H9 (cell line): Measurements from ENCODE around the gene NEK7. TPM values are rescaled to one million over a fixed set of nuclear protein-coding genes. Genes with fewer than 3 reads are reported as not detected.
A peak's percentile ranks its signal among the peaks of the same experiment; 100 is the strongest.

Experiments
- DNase-seq: peaks from one replicate; pipeline ENCODE4 v3.0.0-alpha.2; 2017
- H2AFZ ChIP-seq: one replicate; pipeline ENCODE4 v1.6.1; 2013; ENCODE audit warnings: mild to moderate bottlenecking, low read length, control low read depth, moderate library complexity
- H2AK5ac ChIP-seq: 2 replicates; pipeline ENCODE4 v1.6.1; 2013; ENCODE audit warnings: low read length, control low read depth, mixed read lengths; ENCODE audit not compliant: insufficient read length
- H2BK120ac ChIP-seq: one replicate; pipeline ENCODE4 v1.6.1; 2013; ENCODE audit warnings: low read depth, mild to moderate bottlenecking, low read length, control low read depth, inconsistent platforms; ENCODE audit not compliant: poor library complexity, severe bottlenecking
- H2BK12ac ChIP-seq: 2 replicates; pipeline ENCODE4 v1.6.1; 2013; ENCODE audit warnings: low read length, control low read depth, mixed read lengths, low read depth; ENCODE audit not compliant: insufficient read length
- H2BK15ac ChIP-seq: 2 replicates; pipeline ENCODE4 v1.6.1; 2013; ENCODE audit warnings: low read depth, low read length, control low read depth
- H2BK20ac ChIP-seq: one replicate; pipeline ENCODE4 v1.6.1; 2013; ENCODE audit warnings: low read depth, mild to moderate bottlenecking, low read length, control low read depth, inconsistent platforms; ENCODE audit not compliant: poor library complexity, severe bottlenecking
- H2BK5ac ChIP-seq: 2 replicates; pipeline ENCODE4 v1.6.1; 2013; ENCODE audit warnings: low read length, control low read depth, mixed read lengths; ENCODE audit not compliant: insufficient read length
- H3K14ac ChIP-seq: 2 replicates; pipeline ENCODE4 v1.6.1; 2013; ENCODE audit warnings: low read length, control low read depth; ENCODE audit not compliant: insufficient read depth
- H3K18ac ChIP-seq: 2 replicates; pipeline ENCODE4 v1.6.1; 2013; ENCODE audit warnings: low read depth, mild to moderate bottlenecking, mixed read lengths, low read length, control low read depth; ENCODE audit not compliant: insufficient read length
- H3K23ac ChIP-seq: 2 replicates; pipeline ENCODE4 v1.6.1; 2013; ENCODE audit warnings: low read length, control low read depth, mixed read lengths, low read depth; ENCODE audit not compliant: insufficient read length
- H3K23me2 ChIP-seq: 2 replicates; pipeline ENCODE4 v1.6.1; 2013; ENCODE audit warnings: low read depth, mild to moderate bottlenecking, mixed read lengths, low read length, control low read depth; ENCODE audit not compliant: insufficient read length, poor library complexity, severe bottlenecking
- H3K27ac ChIP-seq: 2 replicates; pipeline ENCODE4 v1.5.1; 2013; ENCODE audit warnings: low read length, control low read depth, mixed read lengths, low read depth; ENCODE audit not compliant: insufficient read length
- H3K27me3 ChIP-seq: 2 replicates; pipeline ENCODE4 v1.6.1; 2013; ENCODE audit warnings: low read length, control low read depth, inconsistent platforms; ENCODE audit not compliant: insufficient read depth
- H3K4ac ChIP-seq: 2 replicates; pipeline ENCODE4 v1.6.1; 2013; ENCODE audit warnings: low read depth, mild to moderate bottlenecking, control low read depth, inconsistent platforms, low read length, moderate library complexity
- H3K4me1 ChIP-seq: 2 replicates; pipeline ENCODE4 v1.6.1; 2013; ENCODE audit warnings: low read length, control low read depth, inconsistent platforms; ENCODE audit not compliant: insufficient read depth
- H3K4me2 ChIP-seq: 2 replicates; pipeline ENCODE4 v1.6.1; 2013; ENCODE audit warnings: low read length, control low read depth, mixed read lengths; ENCODE audit not compliant: insufficient read length, insufficient read depth
- H3K56ac ChIP-seq: 2 replicates; pipeline ENCODE4 v1.6.1; 2013; ENCODE audit warnings: low read depth, mild to moderate bottlenecking, mixed read lengths, low read length, control low read depth; ENCODE audit not compliant: insufficient read length
- H3K79me1 ChIP-seq: 2 replicates; pipeline ENCODE4 v1.6.1; 2013; ENCODE audit warnings: low read depth, mild to moderate bottlenecking, moderate library complexity, low read length, control low read depth, inconsistent platforms; ENCODE audit not compliant: insufficient read depth, poor library complexity, severe bottlenecking
- H3K79me2 ChIP-seq: 2 replicates; pipeline ENCODE4 v1.6.1; 2013; ENCODE audit warnings: low read length, control low read depth, inconsistent platforms; ENCODE audit not compliant: insufficient read depth
- H3K9ac ChIP-seq: 2 replicates; pipeline ENCODE4 v1.6.1; 2013; ENCODE audit warnings: low read length, control low read depth, mixed read lengths; ENCODE audit not compliant: insufficient read length; ENCODE audit errors: extremely low read depth
- H3K9me3 ChIP-seq: one replicate; pipeline ENCODE4 v1.6.1; 2013; ENCODE audit warnings: low read depth, low read length, inconsistent platforms; ENCODE audit not compliant: control insufficient read depth
- H3T11ph ChIP-seq: one replicate; pipeline ENCODE4 v1.6.1; 2013; ENCODE audit warnings: mild to moderate bottlenecking, low read length, control low read depth, inconsistent platforms
- H4K20me1 ChIP-seq: one replicate; pipeline ENCODE4 v1.6.1; 2013; ENCODE audit not compliant: control insufficient read depth, insufficient read length, insufficient read depth
- H4K5ac ChIP-seq: 2 replicates; pipeline ENCODE4 v1.6.1; 2013; ENCODE audit warnings: low read depth, mild to moderate bottlenecking, mixed read lengths, low read length, control low read depth; ENCODE audit not compliant: insufficient read length
- H4K8ac ChIP-seq: replicated peaks from 2 replicates; pipeline ENCODE4 v1.6.1; 2013; ENCODE audit warnings: low read length, control low read depth, mixed read lengths, low read depth; ENCODE audit not compliant: insufficient read length
- H4K91ac ChIP-seq: 2 replicates; pipeline ENCODE4 v1.6.1; 2013; ENCODE audit warnings: low read depth, mild to moderate bottlenecking, moderate library complexity, mixed read lengths, low read length, control low read depth; ENCODE audit not compliant: insufficient read length
- H3K27ac Mint-ChIP-seq, 3 experiments: 2 replicates in 2 of 3; 3 replicates in 1 of 3; pipeline ENCODE4 v1.8.0; 2020 to 2021; ENCODE audit warnings: mixed read lengths in 3 of 3, mild to moderate bottlenecking in 1 of 3, moderate library complexity in 1 of 3
- H3K27me3 Mint-ChIP-seq: 2 replicates; pipeline ENCODE4 v1.8.0; 2021; ENCODE audit warnings: low read depth, mild to moderate bottlenecking, moderate library complexity, mixed read lengths
- H3K36me3 Mint-ChIP-seq, 3 experiments: 2 replicates in 2 of 3; 3 replicates in 1 of 3; pipeline ENCODE4 v1.8.0; 2020 to 2021; ENCODE audit warnings: low read depth in 3 of 3, mixed read lengths in 3 of 3; ENCODE audit not compliant: insufficient read depth in 1 of 3
- H3K4me1 Mint-ChIP-seq, 2 experiments: 2 replicates each; pipeline ENCODE4 v1.8.0; 2020; ENCODE audit warnings: mixed read lengths in 2 of 2
- H3K4me3 Mint-ChIP-seq, 2 experiments: 2 replicates in 1 of 2; 3 replicates in 1 of 2; pipeline ENCODE4 v1.8.0; 2020 to 2021; ENCODE audit warnings: mild to moderate bottlenecking in 2 of 2, mixed read lengths in 2 of 2, moderate library complexity in 1 of 2
- H3K9me3 Mint-ChIP-seq, 2 experiments: 2 replicates in 1 of 2; 3 replicates in 1 of 2; pipeline ENCODE4 v1.8.0; 2020; ENCODE audit warnings: mild to moderate bottlenecking in 2 of 2, mixed read lengths in 2 of 2, moderate library complexity in 1 of 2
- CTCF ChIP-seq: fragments of 200-600 bp; sonication (generic); conservative IDR thresholded peaks from 3 replicates; pipeline ENCODE4 v1.8.0; 2021; ENCODE audit warnings: antibody characterized with exemption, mild to moderate bottlenecking
- WGBS: extraction: QIAGEN DNeasy Blood & Tissue Kit; methylation state at CpG from one replicate; pipeline ENCODE4 v1.1.7; 2013; ENCODE audit warnings: missing lambda C conversion rate, low lambda C conversion rate, mixed read lengths; ENCODE audit not compliant: insufficient read length; ENCODE audit errors: extremely low coverage; 5-methylcytosine and 5-hydroxymethylcytosine counted together
- total RNA-seq: library from RNA; stranded (reverse); gene quantifications from 2 replicates; pipeline ENCODE4 v1.2.1, GENCODE V29; 2021

The NEK7 gene
- total RNA-seq, 1 experiment from 2014 or later: 9.6 TPM

- H3K18ac ChIP-seq: no peak overlapping the region
- H2BK12ac ChIP-seq: no peak overlapping the region
- H3K27me3 ChIP-seq: no peaks in the 10 kb centered on the region
- no peaks in the 10 kb centered on the region for H3K23me2 ChIP-seq
- no peak overlapping the region for H3K56ac ChIP-seq
- WGBS: no CpG with 5 or more reads among the region's 10 CpGs
- no peak for TF ChIP-seq CTCF
- no peak overlapping the region for H3K27ac ChIP-seq
- no peak overlapping the region for H4K91ac ChIP-seq
- Mint-ChIP-seq H3K9me3 (no peaks in the 10 kb centered on the region), H3K4me1 (peaks cover 4 to 8% of the 10 kb centered on the region in 2 experiments; a peak in 3 of 4 replicates), H3K27me3 (no peaks in the 10 kb centered on the region), H3K4me3 (no peak overlapping the region), H3K36me3 (0 out of 7 replicates have a peak, but pooled peaks cover 0 to 3% (median 0%) of the 10 kb centered on the region in 3 experiments), H3K27ac (peak overlapping the region in 1 of 3 experiments; percentile 11; a peak in 2 of 7 replicates)
- DNase-seq: no peak
- no peaks in the 10 kb centered on the region for H3K4me1 ChIP-seq
- H4K5ac ChIP-seq: no peak overlapping the region
- no peak overlapping the region for H2BK120ac ChIP-seq
- no peak overlapping the region for H3K14ac ChIP-seq
- no peak overlapping the region for H2BK5ac ChIP-seq
- no peak overlapping the region for H3K9ac ChIP-seq
- H2BK20ac ChIP-seq: no peak overlapping the region
- no peak overlapping the region for H3K4ac ChIP-seq
- no peak overlapping the region for H2AFZ ChIP-seq
- H3K4me2 ChIP-seq: no peak overlapping the region
- no peaks in the 10 kb centered on the region for H3K9me3 ChIP-seq
- no peak overlapping the region for H2AK5ac ChIP-seq
- H3T11ph ChIP-seq: no peak overlapping the region
- H3K23ac ChIP-seq: no peak overlapping the region
- no peak overlapping the region for H2BK15ac ChIP-seq
- no peak overlapping the region for H4K8ac ChIP-seq
- peaks cover 4% of the 10 kb centered on the region; the same call in 1 of the 2 replicates for H3K79me2 ChIP-seq
- H4K20me1 ChIP-seq: no peaks in the 10 kb centered on the region
- peaks cover 4% of the 10 kb centered on the region for H3K79me1 ChIP-seq
Observed at GRCh38 chr1:198201956-198202784, 45.4 kb downstream of the NEK7 start.
